Mammary epithelial cell (primary cell): ENCODE results near the gene TULP3.

Experiments
- EZH2 ChIP-seq: IDR thresholded peaks from 2 replicates; pipeline ENCODE4 v1.6.1; 2012; ENCODE audit warnings: low read length, inconsistent platforms, borderline replicate concordance
- TF ChIP-seq, protein P1 (sequence below), 2 donors: IDR thresholded peaks in 1 of 2; conservative IDR thresholded peaks in 1 of 2; 2 replicates each; pipeline ENCODE4 v1.5.1; 2011 to 2012; ENCODE audit warnings: inconsistent platforms in 2 of 2, low read length in 2 of 2, mild to moderate bottlenecking in 2 of 2, control low read depth in 1 of 2, low read depth in 1 of 2; ENCODE audit not compliant: insufficient read depth in 1 of 2; ENCODE audit errors: extremely low read depth in 1 of 2

DNA sequence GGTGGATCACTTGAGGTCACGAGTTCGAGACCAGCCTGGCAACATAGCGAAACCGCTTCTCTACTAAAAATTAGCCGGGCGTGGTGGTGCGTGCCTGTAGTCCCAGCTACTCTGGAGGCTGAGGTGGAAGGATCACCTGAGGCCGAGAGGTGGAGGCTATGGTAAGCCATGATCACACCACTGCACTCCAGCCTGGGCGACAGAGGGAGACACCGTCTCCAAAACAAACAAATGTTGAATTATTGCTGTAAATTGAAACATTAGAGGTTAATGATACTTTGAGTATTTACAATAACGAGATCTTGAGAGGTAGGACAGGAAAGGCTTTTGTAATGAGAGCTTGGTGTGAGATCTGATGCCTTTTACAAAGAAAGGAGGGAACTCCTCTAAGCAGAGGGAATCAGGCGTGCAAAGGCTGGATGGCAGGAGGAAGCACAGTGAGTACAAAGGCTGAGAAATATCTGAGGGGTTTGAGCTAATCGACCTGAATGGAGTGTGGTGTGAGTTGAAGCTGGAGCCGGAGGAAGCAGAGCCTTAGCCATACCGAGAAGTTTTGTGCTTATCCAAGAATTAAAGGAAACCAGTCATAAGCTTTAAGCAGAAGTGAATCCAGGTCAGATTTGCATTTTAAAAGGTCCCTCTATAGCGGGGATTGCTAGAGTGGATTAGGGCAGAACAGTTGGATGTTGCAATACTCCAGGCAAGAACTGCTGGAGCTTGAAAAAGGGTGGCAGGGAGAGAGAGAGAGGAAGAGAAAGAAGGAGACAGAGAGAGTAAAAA, 12.5 kb upstream of the TULP3 start:
- TF ChIP-seq, protein P1, sequence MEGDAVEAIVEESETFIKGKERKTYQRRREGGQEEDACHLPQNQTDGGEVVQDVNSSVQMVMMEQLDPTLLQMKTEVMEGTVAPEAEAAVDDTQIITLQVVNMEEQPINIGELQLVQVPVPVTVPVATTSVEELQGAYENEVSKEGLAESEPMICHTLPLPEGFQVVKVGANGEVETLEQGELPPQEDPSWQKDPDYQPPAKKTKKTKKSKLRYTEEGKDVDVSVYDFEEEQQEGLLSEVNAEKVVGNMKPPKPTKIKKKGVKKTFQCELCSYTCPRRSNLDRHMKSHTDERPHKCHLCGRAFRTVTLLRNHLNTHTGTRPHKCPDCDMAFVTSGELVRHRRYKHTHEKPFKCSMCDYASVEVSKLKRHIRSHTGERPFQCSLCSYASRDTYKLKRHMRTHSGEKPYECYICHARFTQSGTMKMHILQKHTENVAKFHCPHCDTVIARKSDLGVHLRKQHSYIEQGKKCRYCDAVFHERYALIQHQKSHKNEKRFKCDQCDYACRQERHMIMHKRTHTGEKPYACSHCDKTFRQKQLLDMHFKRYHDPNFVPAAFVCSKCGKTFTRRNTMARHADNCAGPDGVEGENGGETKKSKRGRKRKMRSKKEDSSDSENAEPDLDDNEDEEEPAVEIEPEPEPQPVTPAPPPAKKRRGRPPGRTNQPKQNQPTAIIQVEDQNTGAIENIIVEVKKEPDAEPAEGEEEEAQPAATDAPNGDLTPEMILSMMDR (conservative IDR thresholded peaks at IDR 0.05 in 1 of 2, IDR thresholded peaks at IDR 0.05 in 1 of 2; ENCODE audit: extremely low read depth in 1 of 2, insufficient read depth in 1 of 2, low read depth in 1 of 2, low read length in 2 of 2), result no peak
- TF ChIP-seq EZH2, result no peak
